Glutamatergic neuron (in vitro differentiated cells): ENCODE data around the gene CNST. TPM values are rescaled to one million over a fixed set of nuclear protein-coding genes. Genes with fewer than 3 reads are reported as not detected.

ENCODE experiments used
- DNase-seq: peaks from one replicate; pipeline ENCODE4 v3.0.0; 2022
- H3K27ac Mint-ChIP-seq: one replicate; pipeline ENCODE4 v1.8.0; 2020; ENCODE audit warnings: mild to moderate bottlenecking, mixed read lengths, inconsistent platforms; ENCODE audit not compliant: unreplicated experiment
- H3K27me3 Mint-ChIP-seq: one replicate; pipeline ENCODE4 v1.8.0; 2020; ENCODE audit warnings: mild to moderate bottlenecking, moderate library complexity, mixed read lengths, inconsistent platforms; ENCODE audit not compliant: unreplicated experiment
- H3K36me3 Mint-ChIP-seq: one replicate; pipeline ENCODE4 v1.8.0; 2020; ENCODE audit warnings: mild to moderate bottlenecking, mixed read lengths, inconsistent platforms; ENCODE audit not compliant: unreplicated experiment
- H3K4me1 Mint-ChIP-seq: one replicate; pipeline ENCODE4 v1.8.0; 2020; ENCODE audit warnings: mild to moderate bottlenecking, low read depth, mixed read lengths, inconsistent platforms; ENCODE audit not compliant: unreplicated experiment
- H3K4me3 Mint-ChIP-seq: one replicate; pipeline ENCODE4 v1.8.0; 2020; ENCODE audit warnings: mild to moderate bottlenecking, mixed read lengths, inconsistent platforms; ENCODE audit not compliant: unreplicated experiment
- H3K9me3 Mint-ChIP-seq: one replicate; pipeline ENCODE4 v1.8.0; 2020; ENCODE audit warnings: mild to moderate bottlenecking, moderate library complexity, mixed read lengths, inconsistent platforms; ENCODE audit not compliant: unreplicated experiment
- total RNA-seq: library from RNA; stranded (reverse); fragmentation: NEBNext Ultra II Directional; extraction: Animal tissue kit (Norgen Biotek cat#: 25700); gene quantifications from one replicate; pipeline ENCODE4 v1.2.1, GENCODE V29; 2021; ENCODE audit not compliant: unreplicated experiment
- TF ChIP-seq, protein P1 (sequence below): fragments of 200-600 bp; sonication (generic); IDR thresholded peaks from one replicate; pipeline ENCODE4 v1.5.0; 2021; ENCODE audit not compliant: partially characterized antibody, unreplicated experiment

CNST gene
- total RNA-seq, 1 donor from 2014 or later = 87.2 TPM

GRCh38 chr1:246582301-246583055, 16.2 kb downstream of the CNST start:
- TF ChIP-seq, protein P1, sequence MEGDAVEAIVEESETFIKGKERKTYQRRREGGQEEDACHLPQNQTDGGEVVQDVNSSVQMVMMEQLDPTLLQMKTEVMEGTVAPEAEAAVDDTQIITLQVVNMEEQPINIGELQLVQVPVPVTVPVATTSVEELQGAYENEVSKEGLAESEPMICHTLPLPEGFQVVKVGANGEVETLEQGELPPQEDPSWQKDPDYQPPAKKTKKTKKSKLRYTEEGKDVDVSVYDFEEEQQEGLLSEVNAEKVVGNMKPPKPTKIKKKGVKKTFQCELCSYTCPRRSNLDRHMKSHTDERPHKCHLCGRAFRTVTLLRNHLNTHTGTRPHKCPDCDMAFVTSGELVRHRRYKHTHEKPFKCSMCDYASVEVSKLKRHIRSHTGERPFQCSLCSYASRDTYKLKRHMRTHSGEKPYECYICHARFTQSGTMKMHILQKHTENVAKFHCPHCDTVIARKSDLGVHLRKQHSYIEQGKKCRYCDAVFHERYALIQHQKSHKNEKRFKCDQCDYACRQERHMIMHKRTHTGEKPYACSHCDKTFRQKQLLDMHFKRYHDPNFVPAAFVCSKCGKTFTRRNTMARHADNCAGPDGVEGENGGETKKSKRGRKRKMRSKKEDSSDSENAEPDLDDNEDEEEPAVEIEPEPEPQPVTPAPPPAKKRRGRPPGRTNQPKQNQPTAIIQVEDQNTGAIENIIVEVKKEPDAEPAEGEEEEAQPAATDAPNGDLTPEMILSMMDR = no peak
- no peak for DNase-seq
- Mint-ChIP-seq H3K4me1 (peaks cover 8% of the 10 kb centered on the region), H3K4me3 (no peak overlapping the region), H3K9me3 (no peaks in the 10 kb centered on the region), H3K36me3 (no peaks in the 10 kb centered on the region), H3K27ac (no peak overlapping the region), H3K27me3 (no peaks in the 10 kb centered on the region)

- H3K4me3 Mint-ChIP-seq = no peak overlapping the region
- TF ChIP-seq, protein P1 = no peak
- H3K36me3 Mint-ChIP-seq = no peaks in the 10 kb centered on the region
- peaks cover 8% of the 10 kb centered on the region for H3K4me1 Mint-ChIP-seq
- no peaks in the 10 kb centered on the region for H3K9me3 Mint-ChIP-seq
- DNase-seq = no peak
- no peaks in the 10 kb centered on the region for H3K27me3 Mint-ChIP-seq
- no peak overlapping the region for H3K27ac Mint-ChIP-seq
These were observed 16.8 kb downstream of the CNST start for GRCh38 chr1:246583056-246583440.

- H3K27me3 Mint-ChIP-seq = no peaks in the 10 kb centered on the region
- H3K4me1 Mint-ChIP-seq = peaks cover 8% of the 10 kb centered on the region
- no peak for DNase-seq
- TF ChIP-seq, protein P1 = no peak
- no peaks in the 10 kb centered on the region for H3K9me3 Mint-ChIP-seq
- H3K4me3 Mint-ChIP-seq = no peak overlapping the region
- no peak overlapping the region for H3K27ac Mint-ChIP-seq
- no peaks in the 10 kb centered on the region for H3K36me3 Mint-ChIP-seq
These were observed 17.4 kb downstream of the CNST start for GRCh38 chr1:246583448-246584185.

GRCh38 chr1:246587032-246587431, 20.8 kb downstream of the CNST start:
- no peak for DNase-seq
- H3K36me3 Mint-ChIP-seq = no peaks in the 10 kb centered on the region
- no peak overlapping the region for H3K4me3 Mint-ChIP-seq
- no peaks in the 10 kb centered on the region for H3K9me3 Mint-ChIP-seq
- no peak overlapping the region for H3K27ac Mint-ChIP-seq
- peaks cover 7% of the 10 kb centered on the region for H3K4me1 Mint-ChIP-seq
- no peaks in the 10 kb centered on the region for H3K27me3 Mint-ChIP-seq
- TF ChIP-seq, protein P1 = no peak

DNA sequence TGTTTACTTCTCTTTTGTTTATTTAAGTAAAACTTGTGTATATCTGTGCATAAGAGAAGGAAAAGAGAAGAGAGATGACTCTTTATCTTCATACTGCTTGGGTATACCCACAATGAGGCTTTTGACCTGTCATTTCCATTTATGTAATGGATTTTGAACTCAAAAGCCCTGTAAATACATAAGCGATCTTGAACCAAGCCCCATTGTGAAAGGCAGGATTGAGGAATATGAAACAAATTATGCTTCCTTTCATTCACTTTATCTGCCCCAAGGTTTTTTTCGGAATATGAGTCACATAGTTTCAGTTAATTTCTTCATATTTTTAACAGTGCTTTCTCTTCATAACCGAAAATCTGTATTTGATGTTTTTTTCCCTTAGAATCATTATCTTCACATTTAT, 21.4 kb downstream of the CNST start:
- Mint-ChIP-seq H3K27ac (no peak overlapping the region), H3K4me1 (peaks cover 5% of the 10 kb centered on the region), H3K27me3 (no peaks in the 10 kb centered on the region), H3K9me3 (no peaks in the 10 kb centered on the region), H3K36me3 (no peaks in the 10 kb centered on the region), H3K4me3 (no peak overlapping the region)
- DNase-seq = no peak
- TF ChIP-seq, protein P1 = no peak
